AG09309 (cell line): ENCODE measurements around the gene PRKAG3.

Experiments used
- DNase-seq: peaks from one replicate; pipeline ENCODE4 v3.0.0-alpha.2; 2010; ENCODE audit warnings: low read depth
- H3K4me3 ChIP-seq: 2 replicates; pipeline ENCODE4 v1.5.1; 2011; ENCODE audit warnings: mild to moderate bottlenecking, low read depth, low read length, moderate library complexity; ENCODE audit not compliant: control insufficient read depth
- TF ChIP-seq, protein P1 (sequence below): IDR thresholded peaks from 2 replicates; pipeline ENCODE4 v1.5.1; 2011; ENCODE audit warnings: mild to moderate bottlenecking, low read depth, low read length, inconsistent platforms; ENCODE audit not compliant: insufficient read depth, control insufficient read depth; ENCODE audit errors: missing control alignments

Gene PRKAG3

DNA sequence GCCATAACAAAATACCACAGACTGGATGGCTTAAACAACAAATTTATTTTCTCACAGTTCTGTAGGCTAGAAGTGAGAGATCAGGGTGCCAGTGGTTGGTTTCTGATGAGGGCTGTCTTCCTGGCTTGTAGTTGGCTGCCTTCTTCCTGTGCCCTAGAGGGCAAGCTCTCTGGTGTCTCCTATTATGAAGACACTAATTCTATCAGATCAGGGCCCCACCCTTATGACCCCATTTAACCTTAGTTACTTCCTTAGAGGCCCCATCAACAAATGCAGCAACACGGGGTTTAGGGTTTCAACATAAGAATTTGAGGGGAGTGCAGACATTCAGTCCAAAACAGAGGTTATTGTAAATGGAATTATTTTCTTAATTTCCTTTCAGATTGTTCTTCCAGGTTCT, 26.8 kb downstream of the PRKAG3 start:
- no peak overlapping the region for H3K4me3 ChIP-seq
- TF ChIP-seq, protein P1, sequence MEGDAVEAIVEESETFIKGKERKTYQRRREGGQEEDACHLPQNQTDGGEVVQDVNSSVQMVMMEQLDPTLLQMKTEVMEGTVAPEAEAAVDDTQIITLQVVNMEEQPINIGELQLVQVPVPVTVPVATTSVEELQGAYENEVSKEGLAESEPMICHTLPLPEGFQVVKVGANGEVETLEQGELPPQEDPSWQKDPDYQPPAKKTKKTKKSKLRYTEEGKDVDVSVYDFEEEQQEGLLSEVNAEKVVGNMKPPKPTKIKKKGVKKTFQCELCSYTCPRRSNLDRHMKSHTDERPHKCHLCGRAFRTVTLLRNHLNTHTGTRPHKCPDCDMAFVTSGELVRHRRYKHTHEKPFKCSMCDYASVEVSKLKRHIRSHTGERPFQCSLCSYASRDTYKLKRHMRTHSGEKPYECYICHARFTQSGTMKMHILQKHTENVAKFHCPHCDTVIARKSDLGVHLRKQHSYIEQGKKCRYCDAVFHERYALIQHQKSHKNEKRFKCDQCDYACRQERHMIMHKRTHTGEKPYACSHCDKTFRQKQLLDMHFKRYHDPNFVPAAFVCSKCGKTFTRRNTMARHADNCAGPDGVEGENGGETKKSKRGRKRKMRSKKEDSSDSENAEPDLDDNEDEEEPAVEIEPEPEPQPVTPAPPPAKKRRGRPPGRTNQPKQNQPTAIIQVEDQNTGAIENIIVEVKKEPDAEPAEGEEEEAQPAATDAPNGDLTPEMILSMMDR, result no peak
- no peak for DNase-seq

DNA sequence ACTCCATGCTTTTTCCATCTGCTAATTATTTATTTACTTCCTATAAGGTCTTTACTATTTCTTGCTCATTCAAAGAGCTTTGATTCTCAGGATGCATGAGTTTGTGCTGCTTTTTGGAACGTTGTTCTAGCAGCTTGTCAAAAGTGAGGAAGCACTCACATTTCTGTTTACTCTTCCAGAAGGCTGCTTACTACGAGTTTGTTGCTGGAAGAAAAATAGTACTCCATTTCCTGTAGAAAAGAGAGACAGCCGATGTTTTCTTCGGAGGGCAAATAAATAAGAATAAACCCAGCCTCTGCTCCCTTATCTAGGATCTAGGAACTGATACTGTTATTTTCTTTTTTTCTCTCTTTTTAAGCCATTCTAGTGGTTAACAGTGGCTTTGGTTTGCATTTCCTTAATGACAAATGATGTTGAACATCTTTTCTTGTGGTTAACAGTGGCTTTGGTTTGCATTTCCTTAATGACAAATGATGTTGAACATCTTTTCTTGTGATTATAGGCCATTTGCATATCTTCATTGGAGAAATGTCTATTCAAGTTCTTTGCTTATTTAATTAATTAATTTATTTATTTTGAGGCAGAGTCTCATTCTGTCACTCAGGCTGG, 29.1 kb downstream of the PRKAG3 start:
- no peak for DNase-seq
- TF ChIP-seq, protein P1, result no peak
- no peak overlapping the region for H3K4me3 ChIP-seq

DNA sequence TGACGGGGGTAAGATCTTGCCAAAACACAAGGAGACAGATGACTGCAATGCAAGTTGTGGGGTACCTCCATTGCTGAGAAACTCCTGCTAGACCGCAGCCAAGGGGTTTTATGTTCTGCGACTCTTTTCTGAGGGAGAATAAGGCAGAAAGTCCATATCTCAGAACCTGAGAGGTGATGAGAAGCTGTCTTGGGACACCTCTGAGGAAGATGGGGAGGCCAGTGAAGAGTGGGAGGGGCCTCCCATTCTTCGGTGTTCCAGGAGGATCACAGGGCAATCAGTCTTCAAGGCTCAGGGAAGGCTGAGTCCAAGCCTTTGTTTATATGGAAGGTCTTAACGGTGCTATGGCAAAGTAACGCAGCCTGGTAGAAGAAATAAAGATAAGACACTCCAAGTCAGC, 31.6 kb downstream of the PRKAG3 start:
- TF ChIP-seq, protein P1, result no peak
- no peak overlapping the region for H3K4me3 ChIP-seq
- DNase-seq, result no peak

DNA sequence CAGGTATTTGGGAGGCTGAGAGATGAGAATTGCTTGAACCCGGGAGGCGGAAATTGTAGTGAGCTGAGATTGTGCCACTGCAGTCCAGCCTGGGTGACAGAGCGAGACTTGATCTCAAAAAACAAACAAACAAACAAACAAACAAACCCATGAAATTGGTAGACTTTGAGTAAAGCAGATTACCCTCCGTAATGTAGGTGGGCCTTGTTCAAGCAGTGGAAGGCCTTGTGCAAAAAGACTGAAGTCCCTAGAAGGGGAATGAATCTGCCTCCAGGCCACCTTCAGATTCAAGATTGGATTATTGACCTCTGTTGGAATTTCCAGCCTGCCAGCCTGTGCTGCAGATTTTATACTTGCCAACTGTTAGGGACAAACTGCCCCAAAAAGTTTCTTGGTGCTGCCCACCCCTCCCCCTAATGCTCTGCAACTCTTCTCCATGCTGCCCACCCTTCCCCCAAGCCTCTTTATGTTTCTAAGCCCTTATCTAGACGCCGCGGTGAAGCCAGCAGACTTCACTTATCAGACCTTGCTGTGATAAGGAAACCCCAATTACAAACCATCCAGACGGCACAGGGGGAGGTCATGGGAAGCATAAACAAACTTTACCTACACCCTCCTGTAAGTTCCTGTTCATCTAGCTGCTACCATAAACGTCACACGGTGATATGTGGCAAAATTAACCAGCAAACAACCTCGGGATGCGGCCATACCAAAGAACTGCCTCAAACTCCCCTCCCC, 32.7 kb downstream of the PRKAG3 start:
- TF ChIP-seq, protein P1, result no peak
- H3K4me3 ChIP-seq, result no peak overlapping the region
- no peak for DNase-seq

DNA sequence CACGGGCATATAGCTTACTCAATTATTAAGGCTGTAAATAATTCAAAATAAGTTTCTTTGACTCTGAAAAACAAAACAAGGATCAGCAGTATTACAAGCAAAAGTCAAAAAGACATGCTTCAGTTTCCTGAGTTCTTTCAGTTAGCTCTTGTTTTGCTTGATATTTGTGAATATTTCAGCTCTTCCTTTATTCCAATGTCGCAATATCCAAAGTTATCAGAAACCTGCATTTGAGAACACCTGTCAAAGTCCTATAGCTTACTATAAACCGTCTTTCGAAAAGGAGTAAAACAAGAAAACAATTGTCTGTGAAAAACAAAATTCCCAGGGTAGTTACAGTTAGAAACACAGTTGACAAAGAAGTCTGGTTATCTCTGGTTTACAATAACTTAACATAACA, 34.9 kb downstream of the PRKAG3 start:
- DNase-seq, result no peak
- TF ChIP-seq, protein P1, result no peak
- H3K4me3 ChIP-seq, result no peak overlapping the region

DNA sequence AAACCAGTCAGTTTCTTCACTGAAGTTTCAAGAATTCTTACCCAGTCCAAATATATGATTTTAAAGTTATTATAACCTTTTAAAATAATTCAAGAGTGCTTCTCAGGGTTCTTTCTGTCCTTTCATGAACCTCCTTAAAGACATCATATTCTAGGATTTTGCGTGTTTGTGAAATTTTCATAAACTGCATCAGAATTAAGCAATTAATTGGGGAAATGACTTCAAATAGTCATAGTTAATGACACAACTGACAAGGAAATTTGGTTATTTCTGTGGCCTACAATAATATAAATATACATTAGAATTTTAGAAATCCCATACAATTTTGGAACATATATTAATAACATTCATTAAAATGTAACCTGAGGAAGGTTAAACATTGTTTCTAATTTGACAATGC, 39.2 kb downstream of the PRKAG3 start:
- no peak overlapping the region for H3K4me3 ChIP-seq
- TF ChIP-seq, protein P1, result no peak
- DNase-seq, result no peak
